NB4 (cell line): Measurements from ENCODE around the gene CHRNA7.

Experiments
- DNase-seq: peaks from one replicate; pipeline ENCODE4 v3.0.0; 2010; ENCODE audit warnings: low read depth
- H3K4me3 ChIP-seq: one replicate; pipeline ENCODE4 v1.5.1; 2011; ENCODE audit warnings: mild to moderate bottlenecking, low read depth, low read length, moderate library complexity
- MAX ChIP-seq: IDR thresholded peaks from 2 replicates; pipeline ENCODE4 v1.6.1; 2011; ENCODE audit warnings: low read depth, low read length
- MYC ChIP-seq: IDR thresholded peaks from 2 replicates; pipeline ENCODE4 v1.6.1; 2011; ENCODE audit warnings: low read depth, low read length
- POLR2A ChIP-seq: IDR thresholded peaks from 2 replicates; pipeline ENCODE4 v1.6.1; 2011; ENCODE audit warnings: mild to moderate bottlenecking; ENCODE audit not compliant: insufficient read length; ENCODE audit errors: extremely low read depth
- TF ChIP-seq, protein P1 (sequence below): IDR thresholded peaks from one replicate; pipeline ENCODE4 v1.5.1; 2012; ENCODE audit warnings: low read depth, low read length

CHRNA7 gene

DNA sequence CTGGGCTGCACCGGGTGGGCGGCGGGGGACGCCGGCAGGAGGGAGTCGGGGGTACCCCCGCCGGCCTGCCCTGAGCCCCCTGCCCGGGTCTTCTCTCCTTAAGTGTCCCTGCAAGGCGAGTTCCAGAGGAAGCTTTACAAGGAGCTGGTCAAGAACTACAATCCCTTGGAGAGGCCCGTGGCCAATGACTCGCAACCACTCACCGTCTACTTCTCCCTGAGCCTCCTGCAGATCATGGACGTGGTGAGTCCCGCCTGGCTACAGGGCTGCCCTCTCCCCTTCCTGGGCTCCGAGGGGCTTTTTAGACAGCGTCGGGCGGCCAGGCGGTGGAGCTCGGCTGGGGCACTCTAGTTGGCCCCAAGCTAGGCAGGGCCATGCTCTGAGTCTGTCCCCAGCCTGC is 480 bp downstream of the CHRNA7 start:
- TF ChIP-seq, protein P1, sequence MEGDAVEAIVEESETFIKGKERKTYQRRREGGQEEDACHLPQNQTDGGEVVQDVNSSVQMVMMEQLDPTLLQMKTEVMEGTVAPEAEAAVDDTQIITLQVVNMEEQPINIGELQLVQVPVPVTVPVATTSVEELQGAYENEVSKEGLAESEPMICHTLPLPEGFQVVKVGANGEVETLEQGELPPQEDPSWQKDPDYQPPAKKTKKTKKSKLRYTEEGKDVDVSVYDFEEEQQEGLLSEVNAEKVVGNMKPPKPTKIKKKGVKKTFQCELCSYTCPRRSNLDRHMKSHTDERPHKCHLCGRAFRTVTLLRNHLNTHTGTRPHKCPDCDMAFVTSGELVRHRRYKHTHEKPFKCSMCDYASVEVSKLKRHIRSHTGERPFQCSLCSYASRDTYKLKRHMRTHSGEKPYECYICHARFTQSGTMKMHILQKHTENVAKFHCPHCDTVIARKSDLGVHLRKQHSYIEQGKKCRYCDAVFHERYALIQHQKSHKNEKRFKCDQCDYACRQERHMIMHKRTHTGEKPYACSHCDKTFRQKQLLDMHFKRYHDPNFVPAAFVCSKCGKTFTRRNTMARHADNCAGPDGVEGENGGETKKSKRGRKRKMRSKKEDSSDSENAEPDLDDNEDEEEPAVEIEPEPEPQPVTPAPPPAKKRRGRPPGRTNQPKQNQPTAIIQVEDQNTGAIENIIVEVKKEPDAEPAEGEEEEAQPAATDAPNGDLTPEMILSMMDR = no peak
- TF ChIP-seq MYC = no peak
- TF ChIP-seq POLR2A = no peak
- no peak for TF ChIP-seq MAX
- H3K4me3 ChIP-seq = no peak overlapping the region
- DNase-seq = peak; percentile 9

GRCh38 chr15:32033186-32033890 is 3.0 kb downstream of the CHRNA7 start:
- TF ChIP-seq, protein P1 = no peak
- no peak overlapping the region for H3K4me3 ChIP-seq
- DNase-seq = no peak

DNA sequence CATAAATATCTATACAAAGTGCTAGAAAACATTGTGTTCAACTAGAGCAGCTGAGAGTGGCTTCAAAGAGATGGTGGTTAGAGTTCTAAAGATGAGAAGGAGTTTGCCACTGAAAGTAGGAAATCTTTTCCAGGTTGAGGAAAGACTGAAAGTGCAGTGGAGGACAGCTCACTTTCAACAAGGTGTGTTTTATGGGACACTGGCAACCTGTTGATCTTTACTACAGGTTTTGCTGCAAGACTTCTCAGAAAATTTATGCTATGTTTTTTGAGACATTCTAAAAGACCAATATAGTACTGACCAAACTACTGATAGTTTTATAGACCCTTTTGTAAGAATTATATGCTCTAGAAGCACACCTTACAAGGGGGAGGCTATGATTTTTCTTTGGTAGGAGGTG is 3.8 kb downstream of the CHRNA7 start:
- no peak for DNase-seq
- H3K4me3 ChIP-seq = no peak overlapping the region
- TF ChIP-seq, protein P1 = no peak
- TF ChIP-seq MYC = no peak
- TF ChIP-seq POLR2A = no peak
- TF ChIP-seq MAX = no peak

GRCh38 chr15:32035285-32035684 is 5.0 kb downstream of the CHRNA7 start:
- DNase-seq = no peak
- H3K4me3 ChIP-seq = no peak overlapping the region
- TF ChIP-seq POLR2A (no peak), MAX (no peak), MYC (no peak)
- TF ChIP-seq, protein P1 = no peak

GRCh38 chr15:32036971-32037370 is 6.7 kb downstream of the CHRNA7 start:
- no peak for DNase-seq
- no peak overlapping the region for H3K4me3 ChIP-seq
- TF ChIP-seq MYC (no peak), POLR2A (no peak), MAX (no peak)
- TF ChIP-seq, protein P1 = no peak

- no peak for DNase-seq
- no peak overlapping the region for H3K4me3 ChIP-seq
- no peak for TF ChIP-seq POLR2A
- TF ChIP-seq MYC = no peak
- TF ChIP-seq MAX = no peak
- TF ChIP-seq, protein P1 = no peak
Observed at GRCh38 chr15:32041294-32041693, 11.0 kb downstream of the CHRNA7 start.
